Thoracic aorta (tissue), 2 donors: ENCODE results near the gene WDR1. TPM values are rescaled to one million over a fixed set of nuclear protein-coding genes. Genes with fewer than 3 reads are reported as not detected.
A peak's percentile ranks its signal among the peaks of the same experiment; 100 is the strongest.

Experiments
- ATAC-seq: fragments of 150-250 bp; one replicate; pipeline ENCODE4 v1.8.0; 2017; ENCODE audit warnings: low read depth; ENCODE audit not compliant: insufficient number of reproducible peaks, low FRiP score
- DNase-seq: peaks from one replicate; pipeline ENCODE4 v3.0.0-alpha.2; 2020; ENCODE audit warnings: low spot score
- H3K27ac ChIP-seq, 2 donors: fragments of 200-600 bp; sonication (generic); 1 replicate in 1 of 2; 2 replicates in 1 of 2; pipeline ENCODE4 v1.5.1; 2016; ENCODE audit warnings: mild to moderate bottlenecking in 2 of 2, moderate library complexity in 2 of 2
- H3K27me3 ChIP-seq: fragments of 200-600 bp; sonication (generic); replicated peaks from 2 replicates; pipeline ENCODE4 v1.6.0; 2016; ENCODE audit warnings: mild to moderate bottlenecking; ENCODE audit not compliant: insufficient read depth
- H3K36me3 ChIP-seq: fragments of 200-600 bp; sonication (generic); one replicate; pipeline ENCODE4 v1.5.1; 2016
- H3K4me1 ChIP-seq, 2 donors: fragments of 200-600 bp; sonication (generic); 1 replicate in 1 of 2; 2 replicates in 1 of 2; pipeline versions ENCODE4 v1.5.1 to v1.6.0; 2016; ENCODE audit warnings: low read depth in 2 of 2, mild to moderate bottlenecking in 1 of 2; ENCODE audit not compliant: control insufficient read depth in 1 of 2
- H3K4me3 ChIP-seq: fragments of 200-600 bp; sonication (generic); 2 replicates; pipeline ENCODE4 v1.5.1; 2016; ENCODE audit warnings: mild to moderate bottlenecking
- H3K9me3 ChIP-seq: fragments of 200-600 bp; sonication (generic); 2 replicates; pipeline ENCODE4 v1.5.1; 2016
- CTCF ChIP-seq: fragments of 200-600 bp; sonication (generic); IDR thresholded peaks from one replicate; pipeline ENCODE4 v1.5.1; 2019; ENCODE audit warnings: antibody characterized with exemption
- total RNA-seq, 2 donors: library from RNA; depleted of rRNA; stranded (reverse); fragments of >200 nt; gene quantifications; one replicate each; pipeline versions ENCODE4 v1.1.0 to v1.2.3, GENCODE V29; 2016

The WDR1 gene
- total RNA-seq, 2 donors from 2014 or later: 263 to 408 TPM

DNA sequence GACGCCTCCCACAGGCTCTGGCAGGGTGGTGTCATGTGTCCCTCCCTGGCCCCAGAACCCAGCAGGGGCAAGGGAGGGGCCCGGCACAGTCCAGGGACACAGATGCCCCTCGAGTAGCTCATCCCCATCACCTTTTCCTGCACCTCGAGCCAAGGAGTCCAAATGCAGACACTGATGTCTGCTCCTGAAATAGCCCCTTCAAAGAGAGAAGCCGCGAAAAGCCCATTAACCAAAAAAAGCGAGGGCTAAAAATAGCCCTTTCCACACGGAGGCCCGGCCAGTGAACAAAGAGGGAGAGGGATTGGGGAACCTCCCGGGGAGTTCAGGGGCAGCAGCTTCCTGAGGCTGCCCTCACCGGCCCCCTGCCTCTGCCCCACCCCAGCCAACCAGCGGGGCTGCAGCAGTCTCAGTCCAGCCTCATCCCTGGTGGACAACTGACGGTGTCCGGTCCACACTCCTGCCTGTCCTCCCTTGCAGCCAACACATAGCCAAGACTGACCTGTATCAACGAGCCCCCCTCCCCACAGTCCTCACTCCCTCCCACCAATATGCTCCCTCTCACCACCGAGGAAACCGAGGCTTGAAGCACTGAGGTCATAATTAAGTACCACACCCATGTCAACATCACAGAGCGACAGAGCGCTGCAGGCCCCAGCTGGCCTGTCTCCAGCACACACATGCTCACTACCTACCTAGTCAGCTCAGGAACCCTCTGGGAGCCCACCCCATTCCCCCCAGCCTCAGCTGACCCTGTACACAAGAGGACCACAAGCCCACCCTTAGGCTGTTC lies 23.9 kb downstream of the WDR1 start:
- no peak for ATAC-seq
- peaks cover 85% of the 10 kb centered on the region for H3K36me3 ChIP-seq
- H3K27ac ChIP-seq: peak overlapping the region; percentile 81 to 85
- H3K4me3 ChIP-seq: no peak overlapping the region
- no peak for DNase-seq
- no peaks in the 10 kb centered on the region for H3K27me3 ChIP-seq
- peaks cover 55 to 87% of the 10 kb centered on the region in 2 donors for H3K4me1 ChIP-seq
- no peak for TF ChIP-seq CTCF
- no peaks in the 10 kb centered on the region for H3K9me3 ChIP-seq

DNA sequence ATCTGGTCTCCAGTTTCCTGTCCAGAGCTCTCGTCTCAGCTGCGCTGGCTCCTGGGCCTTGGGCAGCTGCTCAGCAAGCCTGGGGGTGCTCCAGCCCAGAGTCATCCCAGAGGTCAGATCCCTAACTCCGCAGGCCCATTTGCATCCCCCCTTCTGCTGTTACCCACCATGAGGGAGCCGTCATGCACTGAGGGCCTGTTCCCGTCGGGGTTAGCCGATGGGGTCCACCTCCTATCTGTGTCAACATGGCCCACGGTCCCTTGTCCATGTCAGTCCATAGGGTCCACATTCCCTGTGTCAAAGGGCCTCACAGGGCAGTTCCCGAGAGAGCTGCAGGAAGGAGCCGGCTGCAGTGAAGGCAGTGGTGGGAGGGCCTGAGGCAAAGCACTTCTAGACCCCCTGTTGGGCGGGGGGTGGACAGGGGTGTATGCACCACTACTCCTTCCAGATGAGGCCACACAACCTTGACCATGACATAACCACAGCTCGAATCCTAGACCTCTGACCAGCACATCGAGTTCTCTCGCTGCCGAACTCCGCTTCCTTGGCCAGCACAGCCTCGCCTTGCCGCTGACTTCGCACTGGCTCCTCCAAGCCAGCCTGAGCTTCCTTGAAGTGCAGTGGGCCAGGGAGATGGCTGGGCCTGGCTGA lies 24.9 kb downstream of the WDR1 start:
- peaks cover 85% of the 10 kb centered on the region for H3K36me3 ChIP-seq
- H3K27ac ChIP-seq: peak overlapping the region; percentile 81 to 85
- no peak for TF ChIP-seq CTCF

GRCh38 chr4:10090467-10091250 lies 25.9 kb downstream of the WDR1 start:
- Histone ChIP-seq H3K9me3 (no peaks in the 10 kb centered on the region), H3K4me1 (peaks cover 36 to 78% of the 10 kb centered on the region in 2 donors)
- DNase-seq: no peak

More for the DNA sequence above, 24.9 kb downstream of the WDR1 start:
- Histone ChIP-seq H3K9me3 (no peaks in the 10 kb centered on the region), H3K4me1 (peaks cover 44 to 78% of the 10 kb centered on the region in 2 donors), H3K4me3 (no peak overlapping the region), H3K27me3 (no peaks in the 10 kb centered on the region)
- ATAC-seq (no peak), DNase-seq (no peak)

DNA sequence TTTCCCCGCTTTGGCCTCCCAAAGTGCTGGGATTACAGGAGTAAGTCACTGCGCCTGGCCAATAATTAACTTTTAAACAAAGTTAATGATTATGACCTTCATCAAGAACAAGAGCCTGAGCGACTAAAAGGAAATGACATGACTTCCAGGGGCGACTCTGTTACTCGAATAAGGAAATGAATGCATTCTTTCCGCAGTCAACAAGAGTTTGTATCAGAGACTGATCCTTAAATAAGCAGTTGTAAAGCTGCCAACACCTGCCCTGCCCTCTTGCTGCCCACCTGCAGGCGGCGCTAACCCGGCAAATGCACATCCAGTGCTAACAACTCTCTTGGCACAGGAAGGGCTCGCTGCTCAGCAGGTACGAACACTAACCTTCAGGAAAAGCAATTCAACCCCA lies 27.3 kb downstream of the WDR1 start:
- no peak for ATAC-seq
- H3K36me3 ChIP-seq: peaks cover 88% of the 10 kb centered on the region
- no peak overlapping the region for H3K4me3 ChIP-seq
- no peaks in the 10 kb centered on the region for H3K27me3 ChIP-seq
- no peak for TF ChIP-seq CTCF
- peaks cover 24 to 78% of the 10 kb centered on the region in 2 donors for H3K4me1 ChIP-seq
- DNase-seq: no peak
- no peak overlapping the region for H3K27ac ChIP-seq
- no peaks in the 10 kb centered on the region for H3K9me3 ChIP-seq

More at GRCh38 chr4:10090467-10091250, 25.9 kb downstream of the WDR1 start:
- no peak for TF ChIP-seq CTCF
- ATAC-seq: no peak
- Histone ChIP-seq H3K36me3 (peaks cover 86% of the 10 kb centered on the region), H3K27me3 (no peaks in the 10 kb centered on the region), H3K27ac (no peak overlapping the region), H3K4me3 (no peak overlapping the region)
